SK-N-MC (cell line): Measurements from ENCODE around the gene DUSP11.

Experiments
- EZH2 ChIP-seq: fragments of 200-600 bp; sonication (generic); IDR thresholded peaks from one replicate; pipeline ENCODE4 v1.6.1; 2017; ENCODE audit warnings: antibody characterized with exemption
- FOXP2 ChIP-seq: optimal IDR thresholded peaks from 2 replicates; pipeline ENCODE3; 2011; ENCODE audit warnings: mild to moderate bottlenecking, moderate library complexity; ENCODE audit not compliant: insufficient read depth; ENCODE audit errors: extremely low read length, control extremely low read depth

GRCh38 chr2:73759904-73760303 lies 20.0 kb downstream of the DUSP11 start:
- no peak for TF ChIP-seq FOXP2
- no peak for TF ChIP-seq EZH2
